HCT116 (cell line): ENCODE results near the gene ST3GAL6. TPM values are rescaled to one million over a fixed set of nuclear protein-coding genes. Genes with fewer than 3 reads are reported as not detected.

Source experiments
- ATAC-seq: fragments of 200-7000 bp; cut with Tn5 transposase; 2 replicates; pipeline ENCODE4 v1.9.1; 2020; ENCODE audit warnings: mild to moderate bottlenecking, moderate library complexity
- BruUV-seq: library from RNA; stranded (reverse); fragments of 400-500 nt; replicated peaks from 2 replicates; lab custom pipeline; 2021; lab: Mats Ljungman, UMichigan
- CTCF ChIA-PET: fragments of 300-600 bp; sonication (Branson Sonifier 250); formaldehyde crosslinking; loops from one replicate; lab custom pipeline; 2021; ENCODE audit warnings: antibody characterized with exemption; lab: Charles Lee
- POLR2A ChIA-PET: fragments of 300-600, 350-600 bp; sonication (Branson Sonifier 250); formaldehyde crosslinking; loops from one replicate; lab custom pipeline; 2021; ENCODE audit warnings: antibody characterized with exemption; lab: Charles Lee
- RAD21 ChIA-PET, 2 experiments: fragments of 300-600 bp; sonication (Branson Sonifier 250); formaldehyde crosslinking; loops; one replicate each; lab custom pipeline; 2023; ENCODE audit warnings: low total read pairs in 2 of 2; ENCODE audit not compliant: uncharacterized antibody in 2 of 2, unreplicated experiment in 2 of 2, low non-redundant PET in 1 of 2; lab: Charles Lee
- DNase-seq: peaks from one replicate; pipeline ENCODE4 v3.0.0-alpha.2; 2010; ENCODE audit warnings: low read depth, low spot score
- H2AFZ ChIP-seq: fragments of 200-600 bp; shearing (Covaris generic), sonication (generic); 2 replicates; pipeline ENCODE4 v1.6.1; 2017; ENCODE audit warnings: low read depth, mixed run types, mixed read lengths, antibody characterized with exemption, low read length; ENCODE audit not compliant: poor library complexity, severe bottlenecking
- H3K27ac ChIP-seq: 2 replicates; pipeline ENCODE4 v1.5.1; 2012; ENCODE audit warnings: low read depth, low read length
- H3K27me3 ChIP-seq: fragments of 200-600 bp; sonication (generic); 2 replicates; pipeline ENCODE4 v1.6.1; 2016; ENCODE audit warnings: mixed run types, low read length, mixed read lengths; ENCODE audit not compliant: insufficient read depth
- H3K36me3 ChIP-seq, 2 experiments: fragments of 200-500 bp in 1 of 2; fragments of 200-600 bp in 1 of 2; sonication (Bioruptor generic) in 1 of 2; sonication (generic) in 1 of 2; 2 replicates each; pipeline versions ENCODE4 v1.5.1 to v1.6.1; 2014 to 2016; ENCODE audit warnings: low read length in 2 of 2, inconsistent platforms in 1 of 2, mixed read lengths in 1 of 2, mixed run types in 1 of 2; ENCODE audit not compliant: insufficient read depth in 2 of 2, control insufficient read depth in 1 of 2
- H3K4me1 ChIP-seq, 2 experiments: fragments of 200-600 bp in 1 of 2; sonication (generic) in 1 of 2; 2 replicates each; pipeline versions ENCODE4 v1.5.1 to v1.6.1; 2012 to 2017; ENCODE audit warnings: low read length in 2 of 2, inconsistent platforms in 1 of 2, mild to moderate bottlenecking in 1 of 2, mixed read lengths in 1 of 2, mixed run types in 1 of 2, moderate library complexity in 1 of 2; ENCODE audit not compliant: insufficient read depth in 2 of 2, control insufficient read depth in 1 of 2
- H3K4me2 ChIP-seq: fragments of 200-600 bp; sonication (generic); 2 replicates; pipeline ENCODE4 v1.6.1; 2017; ENCODE audit warnings: mixed run types, low read length, mixed read lengths
- H3K4me3 ChIP-seq, 2 experiments: fragments of 200-600 bp in 1 of 2; sonication (generic) in 1 of 2; replicated peaks in 1 of 2; 2 replicates each; pipeline ENCODE4 v1.5.1; 2011 to 2016; ENCODE audit warnings: low read length in 2 of 2, control low read depth in 1 of 2, low read depth in 1 of 2, mild to moderate bottlenecking in 1 of 2, mixed read lengths in 1 of 2, mixed run types in 1 of 2
- H3K79me2 ChIP-seq: fragments of 200-600 bp; sonication (generic); 2 replicates; pipeline ENCODE4 v1.6.1; 2017; ENCODE audit warnings: mild to moderate bottlenecking, mixed run types, low read length, moderate library complexity, mixed read lengths; ENCODE audit not compliant: insufficient read depth
- H3K9ac ChIP-seq: fragments of 200-600 bp; sonication (generic); 2 replicates; pipeline ENCODE4 v1.6.1; 2016; ENCODE audit warnings: low read length, mixed read lengths
- H3K9me2 ChIP-seq: fragments of 200-600 bp; sonication (generic), shearing (Covaris generic); 2 replicates; pipeline ENCODE4 v1.6.1; 2017; ENCODE audit warnings: mixed run types, mild to moderate bottlenecking, moderate library complexity; ENCODE audit not compliant: insufficient read depth
- H3K9me3 ChIP-seq, 2 experiments: fragments of 200-500 bp in 1 of 2; fragments of 200-600 bp in 1 of 2; sonication (Bioruptor generic) in 1 of 2; sonication (generic) in 1 of 2; 2 replicates each; pipeline ENCODE4 v1.6.1; 2014 to 2017; ENCODE audit warnings: low read length in 2 of 2, mixed read lengths in 2 of 2, inconsistent platforms in 1 of 2, low read depth in 1 of 2, mild to moderate bottlenecking in 1 of 2, mixed run types in 1 of 2, moderate library complexity in 1 of 2; ENCODE audit not compliant: control insufficient read depth in 1 of 2, insufficient read depth in 1 of 2
- H4K20me1 ChIP-seq: fragments of 200-600 bp; sonication (generic), shearing (Covaris generic); 2 replicates; pipeline ENCODE4 v1.6.1; 2017; ENCODE audit warnings: mixed run types, mild to moderate bottlenecking, moderate library complexity; ENCODE audit not compliant: insufficient read depth
- EGR1 ChIP-seq: IDR thresholded peaks from 2 replicates; pipeline ENCODE4 v1.6.1; 2012; ENCODE audit warnings: low read depth
- POLR2AphosphoS5 ChIP-seq: IDR thresholded peaks from 2 replicates; pipeline ENCODE4 v1.6.1; 2011; ENCODE audit warnings: mild to moderate bottlenecking, low read depth, low read length, moderate library complexity
- SP1 ChIP-seq: IDR thresholded peaks from 2 replicates; pipeline ENCODE4 v1.6.1; 2012; ENCODE audit warnings: low read depth
- TCF7L2 ChIP-seq: IDR thresholded peaks from 2 replicates; pipeline ENCODE4 v1.7.0; 2011; ENCODE audit warnings: borderline replicate concordance, inconsistent platforms; ENCODE audit not compliant: insufficient read depth, insufficient read length; ENCODE audit errors: extremely low read depth
- YY1 ChIP-seq: IDR thresholded peaks from 2 replicates; pipeline ENCODE4 v1.6.1; 2011; ENCODE audit warnings: low read length, low read depth, moderate library complexity, mild to moderate bottlenecking; ENCODE audit not compliant: insufficient replicate concordance; ENCODE audit errors: extremely low read depth
- ZNF274 ChIP-seq: fragments of 200-500 bp; sonication (Bioruptor generic); IDR thresholded peaks from 2 replicates; pipeline ENCODE4 v1.6.1; 2014; ENCODE audit warnings: mild to moderate bottlenecking, low read depth, low read length, inconsistent platforms
- intact Hi-C: fragments of 100-400 bp; cut with micrococcal nuclease; formaldehyde crosslinking; loops from 2 replicates; pipeline ENCODE4 v1.10.0; 2022
- total RNA-seq: library from RNA; stranded (reverse); gene quantifications from one replicate; pipeline ENCODE4 v1.2.1, GENCODE V29; 2021; ENCODE audit not compliant: unreplicated experiment
- TF ChIP-seq, protein P1 (sequence below): IDR thresholded peaks from 2 replicates; pipeline ENCODE4 v1.6.1; 2012
- TF ChIP-seq, protein P2 (sequence below), 3 experiments: fragments of 200-600 bp in 1 of 3; sonication (generic) in 1 of 3; IDR thresholded peaks in 2 of 3; conservative IDR thresholded peaks in 1 of 3; 2 replicates each; pipeline ENCODE4 v1.5.1; 2012 to 2017; ENCODE audit warnings: low read depth in 2 of 3, low read length in 2 of 3, antibody characterized with exemption in 1 of 3, borderline replicate concordance in 1 of 3, control low read depth in 1 of 3, mild to moderate bottlenecking in 1 of 3, mixed read lengths in 1 of 3, mixed run types in 1 of 3, moderate library complexity in 1 of 3; ENCODE audit not compliant: insufficient read depth in 1 of 3

Gene ST3GAL6
- total RNA-seq, 1 experiment from 2014 or later: 10.6 TPM

GRCh38 chr3:98759629-98760028, 3.5 kb upstream of the ST3GAL6 start:
- ChIA-PET POLR2A (no interaction called here), RAD21 (no interaction called here), CTCF (interaction anchor here (0.9 kb wide), 1 partner anchor 12 kb away, joined by 3 read pairs; no protein-coding TSS in a partner anchor)
- intact Hi-C loops: no loop called here
- DNase-seq (no peak), ATAC-seq (no peak)
- Histone ChIP-seq H3K27me3 (no peaks in the 10 kb centered on the region), H3K9ac (no peak overlapping the region), H3K79me2 (no peaks in the 10 kb centered on the region), H4K20me1 (no peaks in the 10 kb centered on the region), H3K36me3 (no peaks in the 10 kb centered on the region), H3K27ac (no peak overlapping the region), H3K4me3 (no peak overlapping the region), H3K4me1 (no peaks in the 10 kb centered on the region), H2AFZ (no peak overlapping the region), H3K9me3 (no peaks in the 10 kb centered on the region), H3K9me2 (no peaks in the 10 kb centered on the region), H3K4me2 (no peak overlapping the region)
- BruUV-seq: no TSS peak
- no peak for TF ChIP-seq POLR2AphosphoS5
- no peak for TF ChIP-seq ZNF274
- TF ChIP-seq YY1: no peak
- no peak for TF ChIP-seq TCF7L2
- TF ChIP-seq EGR1: no peak
- TF ChIP-seq, protein P1, sequence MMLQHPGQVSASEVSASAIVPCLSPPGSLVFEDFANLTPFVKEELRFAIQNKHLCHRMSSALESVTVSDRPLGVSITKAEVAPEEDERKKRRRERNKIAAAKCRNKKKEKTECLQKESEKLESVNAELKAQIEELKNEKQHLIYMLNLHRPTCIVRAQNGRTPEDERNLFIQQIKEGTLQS: no peak
- TF ChIP-seq, protein P2, sequence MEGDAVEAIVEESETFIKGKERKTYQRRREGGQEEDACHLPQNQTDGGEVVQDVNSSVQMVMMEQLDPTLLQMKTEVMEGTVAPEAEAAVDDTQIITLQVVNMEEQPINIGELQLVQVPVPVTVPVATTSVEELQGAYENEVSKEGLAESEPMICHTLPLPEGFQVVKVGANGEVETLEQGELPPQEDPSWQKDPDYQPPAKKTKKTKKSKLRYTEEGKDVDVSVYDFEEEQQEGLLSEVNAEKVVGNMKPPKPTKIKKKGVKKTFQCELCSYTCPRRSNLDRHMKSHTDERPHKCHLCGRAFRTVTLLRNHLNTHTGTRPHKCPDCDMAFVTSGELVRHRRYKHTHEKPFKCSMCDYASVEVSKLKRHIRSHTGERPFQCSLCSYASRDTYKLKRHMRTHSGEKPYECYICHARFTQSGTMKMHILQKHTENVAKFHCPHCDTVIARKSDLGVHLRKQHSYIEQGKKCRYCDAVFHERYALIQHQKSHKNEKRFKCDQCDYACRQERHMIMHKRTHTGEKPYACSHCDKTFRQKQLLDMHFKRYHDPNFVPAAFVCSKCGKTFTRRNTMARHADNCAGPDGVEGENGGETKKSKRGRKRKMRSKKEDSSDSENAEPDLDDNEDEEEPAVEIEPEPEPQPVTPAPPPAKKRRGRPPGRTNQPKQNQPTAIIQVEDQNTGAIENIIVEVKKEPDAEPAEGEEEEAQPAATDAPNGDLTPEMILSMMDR (IDR thresholded peaks at IDR 0.05 in 2 of 3, conservative IDR thresholded peaks at IDR 0.05 in 1 of 3; ENCODE audit: borderline replicate concordance in 1 of 3, insufficient read depth in 1 of 3, low read depth in 2 of 3, low read length in 2 of 3): no peak
- TF ChIP-seq SP1: no peak
